IPS-NIHi7 (cell line): ENCODE results near the gene MOV10L1.

Source experiments
- DNase-seq: peaks from one replicate; pipeline ENCODE4 v3.0.0; 2012; ENCODE audit warnings: mixed read lengths; ENCODE audit errors: extremely low spot score

The MOV10L1 gene

GRCh38 chr22:50104141-50104544, 14.3 kb downstream of the MOV10L1 start:
- no peak for DNase-seq

- DNase-seq, result no peak
Observed at GRCh38 chr22:50105208-50106100, 15.6 kb downstream of the MOV10L1 start.

GRCh38 chr22:50107529-50107928, 17.7 kb downstream of the MOV10L1 start:
- DNase-seq, result no peak

GRCh38 chr22:50111056-50111455, 21.2 kb downstream of the MOV10L1 start:
- DNase-seq, result no peak

GRCh38 chr22:50112151-50113118, 22.6 kb downstream of the MOV10L1 start:
- no peak for DNase-seq

- DNase-seq, result no peak
Observed at GRCh38 chr22:50114221-50115021, 24.6 kb downstream of the MOV10L1 start.

GRCh38 chr22:50115693-50116092, 25.9 kb downstream of the MOV10L1 start:
- no peak for DNase-seq

- no peak for DNase-seq
Observed at GRCh38 chr22:50117168-50117762, 27.5 kb downstream of the MOV10L1 start.

GRCh38 chr22:50118129-50118528, 28.3 kb downstream of the MOV10L1 start:
- no peak for DNase-seq

GRCh38 chr22:50118557-50119168, 28.9 kb downstream of the MOV10L1 start:
- DNase-seq, result no peak

- no peak for DNase-seq
Observed at GRCh38 chr22:50119169-50119767, 29.5 kb downstream of the MOV10L1 start.

- no peak for DNase-seq
Observed at GRCh38 chr22:50119768-50120251, 30.0 kb downstream of the MOV10L1 start.

- no peak for DNase-seq
Observed at GRCh38 chr22:50121202-50121740, 31.5 kb downstream of the MOV10L1 start.

- no peak for DNase-seq
Observed at GRCh38 chr22:50123119-50123518, 33.3 kb downstream of the MOV10L1 start.

GRCh38 chr22:50125029-50125428, 35.2 kb downstream of the MOV10L1 start:
- no peak for DNase-seq

- no peak for DNase-seq
Observed at GRCh38 chr22:50129121-50129736, 39.4 kb downstream of the MOV10L1 start.

GRCh38 chr22:50131894-50132293, 42.1 kb downstream of the MOV10L1 start:
- no peak for DNase-seq

GRCh38 chr22:50134481-50134880, 44.7 kb downstream of the MOV10L1 start:
- DNase-seq, result no peak

- DNase-seq, result no peak
Observed at GRCh38 chr22:50136581-50137015, 46.8 kb downstream of the MOV10L1 start.
